ENCODE results near the gene MMD. TPM values are rescaled to one million over a fixed set of nuclear protein-coding genes. Genes with fewer than 3 reads are reported as not detected.

The MMD gene
- total and polyA plus RNA-seq, 2 of the 13 experiments (the other 11 are each of a cell fraction or from before 2014, with no cell fraction given) = 121 to 225 TPM

DNA sequence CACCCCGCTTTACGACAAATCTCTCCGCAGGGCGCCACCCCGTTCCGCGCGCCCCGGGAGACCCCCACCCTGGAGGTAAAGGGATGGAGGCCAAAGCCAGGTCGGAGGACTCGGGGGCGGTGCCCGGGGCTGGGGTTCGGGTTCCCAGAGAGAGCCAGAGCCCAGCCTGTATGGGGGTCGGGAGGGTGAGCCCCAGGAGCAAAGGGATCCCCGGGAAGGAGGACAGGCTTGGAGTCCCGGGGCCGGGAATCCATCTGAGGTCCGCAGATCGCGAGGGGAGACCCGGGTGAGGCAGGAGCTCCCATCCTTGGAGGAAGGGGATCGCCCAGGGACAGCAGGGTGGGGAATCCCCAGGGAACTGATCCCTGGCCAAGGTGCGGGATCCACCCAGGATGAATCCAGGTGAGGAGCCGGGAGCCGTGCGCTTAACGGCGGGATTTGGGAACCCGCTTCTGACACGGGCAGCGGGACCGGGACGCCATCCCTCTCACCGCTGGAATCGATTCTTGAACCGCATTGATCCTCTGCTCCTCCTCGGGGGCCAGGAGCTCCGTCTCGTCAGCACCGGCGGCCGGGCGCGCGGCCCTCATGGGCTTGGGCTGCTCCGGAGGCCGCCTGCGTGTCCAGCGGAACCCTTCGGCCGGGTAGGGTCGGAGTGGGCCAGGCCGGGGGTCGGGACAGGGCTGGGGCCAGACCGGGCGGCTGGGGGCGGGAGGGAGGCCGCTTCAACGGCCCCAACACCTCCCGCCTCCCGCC lies at the start of gene MMD (continued):
- TF ChIP-seq, protein P1, sequence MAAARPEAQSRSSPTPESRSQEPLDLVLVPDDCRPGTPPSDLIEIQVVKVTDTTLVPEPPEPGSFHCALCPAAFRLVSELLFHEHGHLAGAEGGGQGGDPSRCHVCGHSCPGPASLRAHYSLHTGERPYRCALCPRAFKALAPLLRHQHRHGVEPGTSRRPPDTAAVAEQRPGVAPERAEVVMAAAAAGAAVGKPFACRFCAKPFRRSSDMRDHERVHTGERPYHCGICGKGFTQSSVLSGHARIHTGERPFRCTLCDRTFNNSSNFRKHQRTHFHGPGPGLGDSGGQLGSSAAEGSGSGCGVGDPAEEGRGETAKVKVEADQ (CRISPR knock-in tag; IDR thresholded peaks at IDR 0.05; ENCODE audit: borderline replicate concordance) = no peak; the same call in 1 of the 2 replicates
- TF ChIP-seq KDM4B (CRISPR knock-in tag; IDR thresholded peaks at IDR 0.05) = peak; percentile 10; the same call in 1 of the 2 replicates
- TF ChIP-seq NR1H2 (CRISPR knock-in tag; IDR thresholded peaks at IDR 0.05; ENCODE audit: borderline replicate concordance, low read depth) = no peak
- no peak for TF ChIP-seq NFE2L2 (IDR thresholded peaks at IDR 0.05; ENCODE audit: low read length)
- no peak for TF ChIP-seq ZNF749 (CRISPR knock-in tag; IDR thresholded peaks at IDR 0.05; ENCODE audit: borderline replicate concordance)
- TF ChIP-seq, protein P2, sequence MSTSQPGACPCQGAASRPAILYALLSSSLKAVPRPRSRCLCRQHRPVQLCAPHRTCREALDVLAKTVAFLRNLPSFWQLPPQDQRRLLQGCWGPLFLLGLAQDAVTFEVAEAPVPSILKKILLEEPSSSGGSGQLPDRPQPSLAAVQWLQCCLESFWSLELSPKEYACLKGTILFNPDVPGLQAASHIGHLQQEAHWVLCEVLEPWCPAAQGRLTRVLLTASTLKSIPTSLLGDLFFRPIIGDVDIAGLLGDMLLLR (CRISPR knock-in tag; IDR thresholded peaks at IDR 0.05) = peak; percentile 90; the same call in 1 of the 2 replicates
- TF ChIP-seq, protein P3, sequence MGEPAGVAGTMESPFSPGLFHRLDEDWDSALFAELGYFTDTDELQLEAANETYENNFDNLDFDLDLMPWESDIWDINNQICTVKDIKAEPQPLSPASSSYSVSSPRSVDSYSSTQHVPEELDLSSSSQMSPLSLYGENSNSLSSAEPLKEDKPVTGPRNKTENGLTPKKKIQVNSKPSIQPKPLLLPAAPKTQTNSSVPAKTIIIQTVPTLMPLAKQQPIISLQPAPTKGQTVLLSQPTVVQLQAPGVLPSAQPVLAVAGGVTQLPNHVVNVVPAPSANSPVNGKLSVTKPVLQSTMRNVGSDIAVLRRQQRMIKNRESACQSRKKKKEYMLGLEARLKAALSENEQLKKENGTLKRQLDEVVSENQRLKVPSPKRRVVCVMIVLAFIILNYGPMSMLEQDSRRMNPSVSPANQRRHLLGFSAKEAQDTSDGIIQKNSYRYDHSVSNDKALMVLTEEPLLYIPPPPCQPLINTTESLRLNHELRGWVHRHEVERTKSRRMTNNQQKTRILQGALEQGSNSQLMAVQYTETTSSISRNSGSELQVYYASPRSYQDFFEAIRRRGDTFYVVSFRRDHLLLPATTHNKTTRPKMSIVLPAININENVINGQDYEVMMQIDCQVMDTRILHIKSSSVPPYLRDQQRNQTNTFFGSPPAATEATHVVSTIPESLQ (CRISPR knock-in tag; conservative IDR thresholded peaks at IDR 0.05) = no peak
- TF ChIP-seq, protein P4, sequence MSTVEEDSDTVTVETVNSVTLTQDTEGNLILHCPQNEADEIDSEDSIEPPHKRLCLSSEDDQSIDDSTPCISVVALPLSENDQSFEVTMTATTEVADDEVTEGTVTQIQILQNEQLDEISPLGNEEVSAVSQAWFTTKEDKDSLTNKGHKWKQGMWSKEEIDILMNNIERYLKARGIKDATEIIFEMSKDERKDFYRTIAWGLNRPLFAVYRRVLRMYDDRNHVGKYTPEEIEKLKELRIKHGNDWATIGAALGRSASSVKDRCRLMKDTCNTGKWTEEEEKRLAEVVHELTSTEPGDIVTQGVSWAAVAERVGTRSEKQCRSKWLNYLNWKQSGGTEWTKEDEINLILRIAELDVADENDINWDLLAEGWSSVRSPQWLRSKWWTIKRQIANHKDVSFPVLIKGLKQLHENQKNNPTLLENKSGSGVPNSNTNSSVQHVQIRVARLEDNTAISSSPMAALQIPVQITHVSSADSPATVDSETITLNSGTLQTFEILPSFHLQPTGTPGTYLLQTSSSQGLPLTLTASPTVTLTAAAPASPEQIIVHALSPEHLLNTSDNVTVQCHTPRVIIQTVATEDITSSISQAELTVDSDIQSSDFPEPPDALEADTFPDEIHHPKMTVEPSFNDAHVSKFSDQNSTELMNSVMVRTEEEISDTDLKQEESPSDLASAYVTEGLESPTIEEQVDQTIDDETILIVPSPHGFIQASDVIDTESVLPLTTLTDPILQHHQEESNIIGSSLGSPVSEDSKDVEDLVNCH (CRISPR knock-in tag; IDR thresholded peaks at IDR 0.05) = no peak
- TF ChIP-seq ZNF564 (CRISPR knock-in tag; IDR thresholded peaks at IDR 0.05) = peak; percentile 38; the same call in 1 of the 2 replicates
- TF ChIP-seq, protein P5, sequence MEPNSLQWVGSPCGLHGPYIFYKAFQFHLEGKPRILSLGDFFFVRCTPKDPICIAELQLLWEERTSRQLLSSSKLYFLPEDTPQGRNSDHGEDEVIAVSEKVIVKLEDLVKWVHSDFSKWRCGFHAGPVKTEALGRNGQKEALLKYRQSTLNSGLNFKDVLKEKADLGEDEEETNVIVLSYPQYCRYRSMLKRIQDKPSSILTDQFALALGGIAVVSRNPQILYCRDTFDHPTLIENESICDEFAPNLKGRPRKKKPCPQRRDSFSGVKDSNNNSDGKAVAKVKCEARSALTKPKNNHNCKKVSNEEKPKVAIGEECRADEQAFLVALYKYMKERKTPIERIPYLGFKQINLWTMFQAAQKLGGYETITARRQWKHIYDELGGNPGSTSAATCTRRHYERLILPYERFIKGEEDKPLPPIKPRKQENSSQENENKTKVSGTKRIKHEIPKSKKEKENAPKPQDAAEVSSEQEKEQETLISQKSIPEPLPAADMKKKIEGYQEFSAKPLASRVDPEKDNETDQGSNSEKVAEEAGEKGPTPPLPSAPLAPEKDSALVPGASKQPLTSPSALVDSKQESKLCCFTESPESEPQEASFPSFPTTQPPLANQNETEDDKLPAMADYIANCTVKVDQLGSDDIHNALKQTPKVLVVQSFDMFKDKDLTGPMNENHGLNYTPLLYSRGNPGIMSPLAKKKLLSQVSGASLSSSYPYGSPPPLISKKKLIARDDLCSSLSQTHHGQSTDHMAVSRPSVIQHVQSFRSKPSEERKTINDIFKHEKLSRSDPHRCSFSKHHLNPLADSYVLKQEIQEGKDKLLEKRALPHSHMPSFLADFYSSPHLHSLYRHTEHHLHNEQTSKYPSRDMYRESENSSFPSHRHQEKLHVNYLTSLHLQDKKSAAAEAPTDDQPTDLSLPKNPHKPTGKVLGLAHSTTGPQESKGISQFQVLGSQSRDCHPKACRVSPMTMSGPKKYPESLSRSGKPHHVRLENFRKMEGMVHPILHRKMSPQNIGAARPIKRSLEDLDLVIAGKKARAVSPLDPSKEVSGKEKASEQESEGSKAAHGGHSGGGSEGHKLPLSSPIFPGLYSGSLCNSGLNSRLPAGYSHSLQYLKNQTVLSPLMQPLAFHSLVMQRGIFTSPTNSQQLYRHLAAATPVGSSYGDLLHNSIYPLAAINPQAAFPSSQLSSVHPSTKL (CRISPR knock-in tag; IDR thresholded peaks at IDR 0.05) = 0 out of 2 replicates have a peak, but pooled peaks have one; percentile 6
- TF ChIP-seq, protein P6, sequence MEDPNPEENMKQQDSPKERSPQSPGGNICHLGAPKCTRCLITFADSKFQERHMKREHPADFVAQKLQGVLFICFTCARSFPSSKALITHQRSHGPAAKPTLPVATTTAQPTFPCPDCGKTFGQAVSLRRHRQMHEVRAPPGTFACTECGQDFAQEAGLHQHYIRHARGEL (CRISPR knock-in tag; IDR thresholded peaks at IDR 0.05) = 0 out of 2 replicates have a peak, but pooled peaks have one; percentile 27
- TF ChIP-seq MXI1 (IDR thresholded peaks at IDR 0.05; ENCODE audit: borderline replicate concordance, low read depth, low read length) = no peak
- 0 out of 2 replicates have a peak, but pooled peaks have one; percentile 9 for TF ChIP-seq ISL2 (CRISPR knock-in tag; IDR thresholded peaks at IDR 0.05)
- no peak for TF ChIP-seq RAD51 (IDR thresholded peaks at IDR 0.05; ENCODE audit: borderline replicate concordance)
- no peak for TF ChIP-seq ZNF264 (CRISPR knock-in tag; IDR thresholded peaks at IDR 0.05)
- TF ChIP-seq TBX3 (IDR thresholded peaks at IDR 0.05; ENCODE audit: borderline replicate concordance) = no peak
- peak; percentile 87; the same call in 1 of the 2 replicates for TF ChIP-seq ZMAT3 (CRISPR knock-in tag; conservative IDR thresholded peaks at IDR 0.05)
- no peak; the same call in 1 of the 2 replicates for TF ChIP-seq MEF2D (CRISPR knock-in tag; IDR thresholded peaks at IDR 0.05)
